ENCODE data around the gene PARD3B.

PARD3B gene

GRCh38 chr2:205056151-205056561 is 510.9 kb downstream of the PARD3B start:
- no peak for DNase-seq (ENCODE audit: low spot score)

GRCh38 chr2:205058409-205058808 is 513.1 kb downstream of the PARD3B start:
- no peak for DNase-seq (ENCODE audit: low spot score)

- no peak for DNase-seq (ENCODE audit: low spot score)
These were observed 515.0 kb downstream of the PARD3B start for GRCh38 chr2:205060269-205060668.

- DNase-seq (ENCODE audit: low spot score): no peak
These were observed 520.8 kb downstream of the PARD3B start for GRCh38 chr2:205066081-205066480.

DNA sequence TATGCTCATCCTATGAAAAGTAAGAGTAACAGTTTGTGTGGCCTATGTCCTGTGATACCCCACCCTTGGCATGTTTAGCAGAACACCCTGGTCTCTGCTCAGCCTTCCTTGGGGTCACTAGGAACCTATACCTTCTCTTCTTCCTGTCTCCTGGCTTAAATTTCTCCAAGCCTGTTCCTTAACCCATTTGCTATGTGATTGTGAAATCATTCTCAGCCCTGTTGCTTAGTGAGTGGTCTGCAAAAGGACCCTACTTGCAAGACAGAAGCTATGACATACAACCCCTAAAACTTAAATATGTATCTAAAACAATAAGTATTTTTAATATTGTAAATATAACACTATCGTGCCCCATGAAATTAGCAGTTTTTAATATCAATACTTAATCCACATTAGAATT is 524.7 kb downstream of the PARD3B start:
- DNase-seq (ENCODE audit: low spot score): no peak

GRCh38 chr2:205070889-205071288 is 525.6 kb downstream of the PARD3B start:
- DNase-seq (ENCODE audit: low spot score): no peak

DNA sequence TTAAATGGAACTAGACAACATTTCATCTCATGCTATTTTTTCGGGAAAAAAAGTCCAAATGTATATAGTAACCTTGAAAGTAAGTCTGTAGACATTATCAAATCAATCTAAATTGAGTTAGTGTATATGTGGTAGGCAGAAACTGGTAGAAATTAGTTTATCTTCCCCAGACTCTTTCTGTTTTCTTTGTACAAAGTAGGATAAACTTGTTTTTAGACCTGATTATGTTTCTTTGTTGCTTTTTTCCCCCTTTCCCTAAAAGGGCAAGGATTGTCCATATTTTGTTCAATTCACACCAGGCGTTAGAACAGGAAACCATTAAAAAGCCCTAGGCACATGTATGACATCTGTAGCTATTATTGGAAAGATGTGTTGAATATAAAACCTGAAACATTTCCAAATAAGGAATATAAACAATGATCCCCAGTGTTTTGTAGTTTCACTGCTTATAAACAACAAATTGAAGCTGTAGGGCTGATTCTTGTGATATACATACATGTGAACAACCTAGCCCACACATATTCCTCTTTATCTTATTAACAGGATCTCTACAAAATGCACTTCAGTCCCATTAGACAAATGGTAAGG is 528.3 kb downstream of the PARD3B start:
- no peak for DNase-seq (ENCODE audit: low spot score)

DNA sequence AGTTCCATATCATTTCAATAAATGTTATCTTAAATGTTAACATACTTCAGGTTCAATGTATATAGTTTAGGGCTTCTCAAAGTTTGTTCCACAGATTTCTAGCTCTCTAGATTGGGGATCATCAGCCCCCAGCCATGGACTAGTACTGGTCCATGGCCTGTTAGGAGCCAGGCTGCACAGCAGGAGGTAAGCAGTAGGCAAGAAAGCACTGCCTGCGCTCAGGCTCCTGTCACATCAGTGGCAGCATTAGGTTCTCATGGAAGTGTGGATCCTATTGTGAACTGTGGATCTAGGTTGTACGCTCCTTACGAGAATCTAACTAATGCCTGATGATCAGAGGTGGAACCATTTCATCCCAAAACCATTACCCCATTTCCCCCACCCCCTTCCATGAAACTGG is 531.1 kb downstream of the PARD3B start:
- no peak for DNase-seq (ENCODE audit: low spot score)

DNA sequence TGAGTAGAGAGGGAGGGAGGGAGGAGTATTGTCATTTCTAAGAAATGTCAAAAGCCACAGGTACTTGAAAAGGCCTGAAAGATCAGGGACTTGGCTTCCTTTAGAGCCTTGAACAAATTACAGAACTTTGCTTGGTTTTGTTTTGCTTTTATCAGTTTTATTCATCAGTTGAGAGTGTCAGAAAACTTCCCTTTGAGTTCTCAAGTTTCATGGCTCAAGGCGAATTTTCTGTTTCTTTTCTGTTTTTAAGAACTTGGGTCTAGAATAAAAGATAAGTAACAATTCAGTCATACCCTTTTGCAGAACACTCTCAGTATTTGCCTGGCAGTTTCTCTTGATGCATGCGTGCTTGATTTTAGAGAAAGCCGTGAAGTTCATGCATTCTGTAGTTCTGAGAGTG is 531.9 kb downstream of the PARD3B start:
- no peak for DNase-seq (ENCODE audit: low spot score)

DNA sequence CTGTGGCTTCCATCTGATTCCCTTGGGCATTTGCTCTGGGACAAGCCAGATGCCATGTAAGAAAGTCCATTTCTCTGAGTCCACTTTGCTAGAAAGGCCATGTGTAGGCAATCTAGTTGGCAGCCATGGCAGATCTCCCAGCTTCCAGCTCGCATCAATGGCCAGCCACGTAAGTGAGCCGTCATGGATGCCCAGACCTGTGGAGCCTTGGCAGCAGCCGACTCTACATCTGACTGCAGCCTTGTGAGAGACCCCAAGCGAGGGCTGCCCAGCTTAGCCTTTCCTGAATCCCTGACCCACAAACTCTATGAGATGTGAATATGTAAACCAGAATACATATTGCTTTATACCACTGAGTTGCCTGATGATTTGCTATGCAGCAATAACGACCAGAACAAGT is 533.5 kb downstream of the PARD3B start:
- no peak for DNase-seq (ENCODE audit: low spot score)

DNA sequence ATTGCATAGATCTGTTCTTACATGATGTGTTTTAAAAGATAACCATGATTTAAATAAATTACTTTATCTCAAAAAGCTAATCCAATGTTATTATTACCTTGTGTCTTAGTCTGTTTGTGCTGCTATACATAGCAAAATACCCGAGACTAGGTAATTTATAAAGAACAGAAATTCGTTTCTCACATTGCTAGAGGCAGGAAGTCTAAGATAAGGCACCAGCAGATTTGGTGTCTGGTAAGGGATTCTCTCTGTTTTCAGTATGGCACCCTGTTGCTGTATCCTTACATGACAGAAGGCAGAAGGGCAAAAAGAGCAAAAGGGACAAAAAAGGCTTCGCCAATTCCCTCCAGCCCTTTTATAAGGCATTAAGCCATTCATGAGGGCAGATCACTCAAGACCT is 533.9 kb downstream of the PARD3B start:
- DNase-seq (ENCODE audit: low spot score): no peak

GRCh38 chr2:205086662-205087061 is 541.4 kb downstream of the PARD3B start:
- DNase-seq (ENCODE audit: low spot score): no peak

GRCh38 chr2:205087862-205088261 is 542.6 kb downstream of the PARD3B start:
- DNase-seq (ENCODE audit: low spot score): no peak

GRCh38 chr2:205089958-205090357 is 544.7 kb downstream of the PARD3B start:
- no peak for DNase-seq (ENCODE audit: low spot score)

DNA sequence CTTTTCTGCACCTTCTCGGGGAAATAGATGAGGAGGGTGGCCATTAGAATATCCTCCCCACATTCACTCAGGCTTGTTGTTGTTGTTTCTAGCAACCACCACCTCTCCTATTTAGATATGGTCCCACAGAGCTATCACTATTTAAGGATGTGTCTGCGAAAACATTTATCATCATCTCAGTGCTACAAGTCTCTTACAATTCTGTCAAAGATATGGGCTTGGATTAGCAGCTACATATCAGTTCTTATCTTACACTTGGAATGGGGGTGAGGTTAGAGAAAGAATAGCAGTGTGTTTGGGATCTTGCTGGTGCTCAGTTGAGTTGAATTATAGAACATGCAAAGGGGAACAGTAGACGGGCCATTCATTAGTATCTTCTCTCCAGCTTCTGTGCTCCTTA is 546.1 kb downstream of the PARD3B start:
- DNase-seq (ENCODE audit: low spot score): no peak

DNA sequence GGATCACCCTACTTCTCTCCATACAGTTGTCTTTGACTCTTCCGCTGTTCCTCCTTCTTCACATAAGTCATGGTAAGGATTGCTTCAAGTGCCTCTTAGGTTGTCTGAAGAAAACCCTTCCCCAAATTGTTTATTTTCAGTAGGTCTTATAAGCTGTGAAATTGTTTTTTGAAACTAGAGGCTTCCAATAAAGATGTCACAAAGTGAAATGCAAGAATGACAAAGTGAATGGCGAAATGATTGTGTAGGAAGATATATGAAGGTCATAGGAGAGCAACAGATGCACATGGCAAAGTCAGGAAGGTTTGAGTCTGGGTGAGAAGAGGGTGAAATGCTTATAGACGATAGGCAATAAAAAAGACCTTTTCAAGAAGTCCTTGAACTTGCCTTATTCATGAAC is 548.8 kb downstream of the PARD3B start:
- no peak for DNase-seq (ENCODE audit: low spot score)

DNA sequence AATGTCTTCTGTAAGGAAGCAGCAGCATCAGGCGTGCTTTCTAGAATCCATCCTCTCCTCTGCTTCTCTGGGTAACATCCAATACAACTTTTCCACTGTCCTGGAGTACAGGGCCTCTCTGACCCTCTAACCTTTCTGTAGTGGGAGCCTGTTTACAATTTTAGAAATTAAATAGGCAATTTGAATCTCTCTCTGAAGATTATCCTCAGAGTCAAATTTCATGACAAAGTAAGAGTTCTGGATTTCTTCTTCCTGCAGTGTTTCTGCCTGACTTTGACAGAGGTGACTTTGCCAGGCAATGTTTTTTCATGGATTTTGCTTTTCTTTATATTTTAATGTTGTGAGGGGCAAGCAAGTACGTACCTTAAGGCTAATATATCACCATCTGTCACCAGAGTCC is 558.4 kb downstream of the PARD3B start:
- no peak for DNase-seq (ENCODE audit: low spot score)

GRCh38 chr2:205107810-205108209 is 562.5 kb downstream of the PARD3B start:
- no peak for DNase-seq (ENCODE audit: low spot score)

GRCh38 chr2:205115511-205115910 is 570.2 kb downstream of the PARD3B start:
- DNase-seq (ENCODE audit: low spot score): no peak

- DNase-seq (ENCODE audit: low spot score): no peak
These were observed 571.9 kb downstream of the PARD3B start for GRCh38 chr2:205117125-205117524.

DNA sequence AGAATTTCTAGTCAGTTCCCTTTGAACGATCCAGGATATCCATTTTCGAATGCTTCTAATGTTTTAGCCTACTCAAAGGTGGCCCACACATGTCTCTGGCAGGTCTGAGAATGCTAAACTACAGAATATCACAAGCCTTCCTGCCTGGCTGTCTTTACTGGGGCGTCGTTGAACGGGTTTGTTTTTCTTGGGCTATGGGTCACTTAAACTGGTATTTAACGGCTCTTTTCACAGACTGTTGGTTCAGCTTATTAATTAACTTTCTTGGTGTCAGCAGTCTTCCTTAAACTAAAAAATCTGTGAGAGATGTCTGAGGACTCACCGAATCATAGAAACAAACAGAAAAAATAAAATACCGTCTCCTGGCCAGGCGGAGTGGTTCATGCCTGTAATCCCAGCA is 573.9 kb downstream of the PARD3B start:
- DNase-seq (ENCODE audit: low spot score): no peak

DNA sequence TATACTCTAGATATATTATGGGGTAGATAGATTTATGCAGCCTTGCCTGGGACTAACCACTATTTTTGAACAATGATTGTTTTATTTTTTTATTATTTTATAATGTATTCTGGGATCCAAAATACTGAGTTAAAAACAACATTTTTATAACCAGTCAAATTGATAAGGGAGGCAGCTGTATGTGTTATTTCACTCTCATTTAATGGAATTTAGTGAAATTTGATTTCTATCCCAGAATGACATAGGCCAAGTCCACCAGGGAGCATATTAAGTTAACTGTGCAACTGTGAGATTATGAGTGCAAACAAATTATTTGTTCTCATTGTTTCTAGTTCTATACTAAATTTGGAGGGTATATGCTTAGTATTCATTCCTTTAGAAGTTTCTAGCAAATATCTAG is 583.5 kb downstream of the PARD3B start:
- DNase-seq (ENCODE audit: low spot score): no peak

DNA sequence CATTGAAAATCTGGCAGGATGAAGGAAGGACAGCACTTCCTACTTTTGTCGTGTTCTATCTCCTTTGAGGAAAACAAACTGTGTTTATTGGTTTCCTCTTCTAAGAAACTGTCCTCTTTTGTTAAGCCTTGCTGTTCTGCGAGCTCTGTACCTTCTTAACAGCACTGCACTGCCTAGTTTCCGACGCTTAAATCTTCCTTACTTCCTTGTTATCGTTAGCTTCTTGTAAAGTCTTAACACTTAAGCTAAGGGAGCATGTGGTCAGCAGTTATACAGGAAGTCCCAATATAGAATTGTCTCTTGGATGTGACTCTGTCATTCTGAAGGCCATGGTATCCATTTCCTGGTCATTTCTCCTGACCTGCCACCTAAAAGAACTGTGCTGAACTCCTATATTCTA is 584.3 kb downstream of the PARD3B start:
- no peak for DNase-seq (ENCODE audit: low spot score)

GRCh38 chr2:205130111-205130829 is 585.0 kb downstream of the PARD3B start:
- no peak for DNase-seq (ENCODE audit: low spot score)
